Skeletal muscle cell (primary cell): ENCODE measurements around the gene FAM149A.

Experiments used
- DNase-seq: peaks from one replicate; pipeline ENCODE4 v3.0.0-alpha.2; 2010; ENCODE audit warnings: low read depth
- H3K4me3 ChIP-seq: 2 replicates; pipeline ENCODE4 v1.5.1; 2011; ENCODE audit warnings: low read depth, mild to moderate bottlenecking, control low read depth, low read length, moderate library complexity

FAM149A gene

DNA sequence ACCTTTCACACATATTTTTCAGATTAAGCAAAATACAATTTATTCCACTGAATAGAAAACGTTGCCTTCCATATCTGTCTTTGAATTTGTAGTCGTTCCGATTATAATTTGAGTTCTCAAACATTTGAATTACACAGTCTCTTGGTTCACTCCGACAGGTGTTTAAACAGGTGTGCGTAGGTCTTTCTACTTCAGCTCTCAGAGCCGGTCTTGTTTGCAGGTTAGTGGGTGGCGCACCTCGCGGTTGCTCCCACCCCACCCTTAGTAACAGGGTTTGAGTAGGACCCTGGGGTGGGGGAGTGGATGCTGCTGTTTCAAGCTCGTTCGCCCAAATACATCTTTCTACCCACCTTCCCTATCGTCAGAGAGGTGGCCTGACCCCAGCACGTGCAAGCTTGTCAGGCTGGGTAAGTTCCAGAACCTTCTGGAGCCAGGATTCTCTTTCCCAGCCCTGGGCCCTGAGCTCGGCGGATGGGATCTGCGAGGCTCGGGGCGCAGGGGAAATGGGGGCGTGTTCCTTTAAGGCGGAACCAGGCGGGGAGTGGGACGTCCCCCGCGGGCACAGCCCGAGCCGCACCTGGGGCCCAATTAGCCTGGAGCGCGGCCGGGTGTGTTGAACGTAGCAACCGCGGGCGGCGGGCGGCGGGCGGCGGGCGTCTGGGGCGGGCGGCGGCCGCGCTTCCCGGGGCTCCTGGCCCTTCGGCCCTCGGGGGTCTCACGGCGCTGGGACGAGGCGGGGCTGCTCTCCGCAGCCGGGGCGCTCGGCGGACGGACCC, at the start of gene FAM149A:
TSS of gene FAM149A (plus strand) at position 591 of the 776 bp plus-strand sequence.
- peak within 1 kb of the TSS; percentile 38 for H3K4me3 ChIP-seq
- DNase-seq = no peak

- no peak for DNase-seq
- no peak overlapping the region for H3K4me3 ChIP-seq
These were observed 46.1 kb upstream of the FAM149A start for GRCh38 chr4:186058253-186058979.

DNA sequence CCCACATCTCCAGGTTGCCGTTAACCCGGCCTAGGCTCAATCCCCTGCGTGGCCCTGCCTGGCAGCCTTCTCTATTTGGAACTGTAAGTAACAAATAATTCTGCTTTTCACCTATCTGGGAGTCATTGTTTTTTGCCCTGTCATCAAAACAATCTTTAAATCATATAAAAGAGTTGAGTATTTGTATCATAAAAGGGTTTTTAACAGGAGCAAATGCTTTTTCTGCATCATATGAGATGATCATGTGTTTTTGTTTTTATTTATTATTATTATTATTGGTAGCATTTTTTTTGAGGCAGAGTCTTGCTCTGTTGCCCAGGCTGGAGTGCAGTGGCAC, 45.6 kb upstream of the FAM149A start:
- DNase-seq = no peak
- no peak overlapping the region for H3K4me3 ChIP-seq

DNA sequence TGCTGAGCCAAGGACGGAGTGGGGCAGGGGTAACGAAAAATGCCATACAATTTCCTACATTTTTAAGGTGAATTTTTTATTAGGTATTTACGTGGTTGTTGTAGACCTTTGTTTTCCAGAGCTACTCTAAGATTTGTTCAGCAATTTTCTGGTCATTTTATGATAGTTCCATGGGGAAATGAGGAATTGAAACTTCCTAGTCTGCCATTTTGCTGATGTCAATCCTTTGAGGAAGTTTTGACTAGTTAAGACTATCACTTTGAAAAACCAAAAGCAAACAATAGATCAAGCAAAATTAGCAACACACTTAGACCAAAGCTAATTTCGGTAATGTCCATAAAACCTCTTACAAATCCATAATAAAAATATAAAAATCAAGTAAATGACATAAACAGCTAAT, 42.6 kb upstream of the FAM149A start:
- no peak overlapping the region for H3K4me3 ChIP-seq
- DNase-seq = no peak

- no peak overlapping the region for H3K4me3 ChIP-seq
- peak; percentile 5 for DNase-seq
These were observed 36.6 kb upstream of the FAM149A start for GRCh38 chr4:186067757-186068385.

DNA sequence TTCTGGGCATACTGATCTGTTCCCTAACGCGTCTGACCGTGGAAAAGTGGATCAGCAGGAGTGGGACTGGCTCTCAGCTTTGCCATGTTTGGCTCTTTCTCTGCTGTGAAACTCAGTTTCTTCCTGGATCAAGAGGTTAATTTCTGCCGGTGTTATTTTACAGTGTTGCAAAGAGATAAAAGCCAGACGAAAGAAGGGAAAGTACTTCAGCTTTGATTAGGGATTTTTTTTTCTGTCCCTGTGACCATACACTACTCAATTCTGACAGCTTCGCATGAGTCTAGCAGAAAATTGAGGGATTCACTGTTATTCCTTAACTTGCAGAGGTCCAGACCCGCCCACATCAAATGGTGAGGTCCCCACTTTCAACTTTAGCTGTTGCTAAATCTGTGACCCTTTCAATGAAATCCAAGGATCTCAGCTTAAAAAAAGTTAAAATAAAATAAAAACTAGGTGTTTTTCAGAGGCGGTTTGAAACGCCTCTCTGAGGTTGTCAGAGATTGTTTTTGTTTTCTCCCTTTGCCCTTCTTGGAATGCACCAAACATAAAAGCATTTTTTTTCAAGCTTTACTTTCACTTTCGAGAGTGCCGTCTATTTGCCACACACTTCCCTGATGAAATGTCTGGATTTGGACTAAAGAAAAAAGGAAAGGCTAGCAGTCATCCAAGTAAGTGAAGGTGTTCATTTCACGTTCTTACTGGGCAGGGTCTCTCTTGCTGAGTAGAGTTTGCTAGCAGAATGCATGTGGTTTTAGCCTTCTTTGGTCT, 35.7 kb upstream of the FAM149A start, which contains the start of gene TLR3:
TSS of gene TLR3 (plus strand) at position 576 of the 768 bp plus-strand sequence. CDS start 7,464 bp downstream, outside the sequence.
- peak within 1 kb of the TSS; percentile 45 for H3K4me3 ChIP-seq
- DNase-seq = peak; percentile 4

DNA sequence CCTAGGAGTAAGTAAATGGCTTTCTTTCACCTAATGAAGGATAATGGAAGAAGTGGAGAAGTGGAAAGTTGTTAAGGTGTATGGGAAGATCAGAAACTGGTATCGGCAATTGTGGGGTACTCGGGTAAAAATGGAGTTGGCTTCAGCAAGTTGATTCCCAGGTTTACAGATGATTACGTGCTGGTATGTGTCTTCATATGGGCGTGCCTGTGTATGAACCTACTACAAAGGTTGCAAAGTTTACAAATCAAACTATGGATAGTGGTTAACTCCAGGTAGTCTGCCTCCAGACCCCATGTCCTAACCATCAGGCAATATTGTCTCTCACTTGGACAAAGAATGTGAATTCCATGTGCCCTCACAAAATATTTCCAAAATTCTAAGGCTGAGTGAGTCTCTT, 34.8 kb upstream of the FAM149A start:
- no peak overlapping the region for H3K4me3 ChIP-seq
- no peak for DNase-seq

- H3K4me3 ChIP-seq = no peak overlapping the region
- DNase-seq = no peak
These were observed 32.0 kb upstream of the FAM149A start for GRCh38 chr4:186072516-186072915.

- DNase-seq = no peak
- no peak overlapping the region for H3K4me3 ChIP-seq
These were observed 30.3 kb upstream of the FAM149A start for GRCh38 chr4:186074189-186074588.

DNA sequence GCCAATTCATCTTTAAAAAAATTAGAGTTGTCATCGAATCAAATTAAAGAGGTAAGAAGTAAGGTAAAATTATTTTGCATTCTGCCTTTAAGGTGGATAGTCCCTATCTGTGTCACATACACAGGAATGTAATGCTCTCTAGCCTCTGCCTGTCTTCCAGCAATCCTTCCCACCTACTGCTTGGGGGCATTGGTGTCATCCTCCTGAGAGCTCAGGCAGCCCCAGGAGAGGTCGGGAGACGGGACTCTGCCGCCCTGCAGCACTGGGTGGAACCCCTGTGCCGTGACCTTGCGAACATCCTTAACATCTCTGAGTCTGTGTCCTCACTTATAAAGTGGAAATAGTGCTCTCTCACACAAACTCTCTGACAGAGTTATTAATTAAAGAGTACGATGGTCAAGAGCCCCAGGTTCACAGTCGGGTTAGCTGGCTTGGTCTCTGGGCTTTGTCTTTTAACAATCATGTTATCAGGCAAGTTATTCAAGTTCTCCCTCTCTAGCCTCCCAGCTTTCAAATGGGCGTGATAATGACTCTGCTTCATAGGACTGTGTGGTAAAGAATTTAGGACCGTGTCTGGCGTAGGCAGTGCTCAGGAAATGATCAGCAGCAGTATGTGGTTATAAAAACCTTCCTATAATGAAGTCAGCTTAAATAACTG, 25.4 kb upstream of the FAM149A start:
- DNase-seq = no peak
- no peak overlapping the region for H3K4me3 ChIP-seq

- H3K4me3 ChIP-seq = no peak overlapping the region
- no peak for DNase-seq
These were observed 24.8 kb upstream of the FAM149A start for GRCh38 chr4:186079694-186080093.

DNA sequence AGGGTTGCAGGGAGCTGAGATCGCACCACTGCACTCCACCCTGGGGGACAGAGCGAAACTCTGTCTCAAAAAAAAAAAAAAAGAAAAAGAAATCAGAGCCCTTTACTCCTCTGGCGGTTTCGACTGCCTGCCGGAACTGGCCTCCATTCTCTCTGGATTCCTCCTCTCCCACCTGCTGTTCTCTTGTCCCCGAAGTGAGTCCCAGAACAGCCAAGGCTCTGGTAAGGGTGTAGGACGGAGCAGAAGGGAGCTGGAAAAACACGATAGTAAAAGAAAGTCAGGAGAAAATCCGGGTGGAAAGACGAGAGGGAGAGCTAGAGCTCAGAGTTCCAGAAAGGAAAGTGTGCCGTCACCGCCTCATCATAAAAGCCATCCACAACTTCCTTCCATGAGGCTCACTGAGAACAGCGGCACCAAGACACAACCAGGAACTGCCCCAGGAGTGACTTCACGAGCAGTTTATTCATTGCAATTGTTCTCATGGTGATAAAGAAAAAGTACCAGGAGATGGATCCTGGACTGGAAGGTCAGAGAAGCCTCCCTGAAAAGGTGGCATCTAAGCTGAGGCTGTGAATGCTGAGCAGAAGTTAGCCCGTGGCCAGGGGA, 23.2 kb upstream of the FAM149A start:
- peak overlapping the region; percentile 5 for H3K4me3 ChIP-seq

DNA sequence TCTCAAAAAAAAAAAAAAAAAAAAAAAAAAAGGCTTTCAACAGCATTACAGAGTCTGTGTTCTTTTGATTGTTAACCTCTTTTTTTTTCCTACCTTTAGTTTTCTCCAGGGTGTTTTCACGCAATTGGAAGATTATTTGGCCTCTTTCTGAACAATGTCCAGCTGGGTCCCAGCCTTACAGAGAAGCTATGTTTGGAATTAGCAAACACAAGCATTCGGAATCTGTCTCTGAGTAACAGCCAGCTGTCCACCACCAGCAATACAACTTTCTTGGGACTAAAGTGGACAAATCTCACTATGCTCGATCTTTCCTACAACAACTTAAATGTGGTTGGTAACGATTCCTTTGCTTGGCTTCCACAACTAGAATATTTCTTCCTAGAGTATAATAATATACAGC, 22.3 kb upstream of the FAM149A start:
- no peak overlapping the region for H3K4me3 ChIP-seq
- no peak for DNase-seq

More for the DNA sequence above, 23.2 kb upstream of the FAM149A start:
- no peak for DNase-seq

DNA sequence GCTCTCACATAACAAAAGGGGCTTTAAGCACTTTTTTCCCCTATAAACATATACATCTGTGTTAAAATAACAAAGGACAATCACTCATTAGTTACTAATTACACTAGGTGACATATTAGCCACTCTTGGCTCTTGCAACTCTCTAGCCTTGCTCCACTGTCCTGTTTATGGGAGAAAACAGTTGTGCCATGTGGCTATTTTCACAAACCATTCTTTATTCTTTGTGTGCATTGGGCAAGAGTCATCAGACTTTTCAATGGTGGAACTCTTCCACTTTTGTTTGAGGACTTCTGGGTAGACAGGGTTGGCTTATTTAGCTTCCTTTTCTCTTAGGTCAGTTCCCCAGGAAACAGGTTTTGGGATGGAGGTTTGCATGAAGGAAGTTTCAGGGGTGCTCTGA, 16.0 kb upstream of the FAM149A start:
- DNase-seq = no peak
- H3K4me3 ChIP-seq = no peak overlapping the region

GRCh38 chr4:186092296-186092695, 12.2 kb upstream of the FAM149A start:
- no peak overlapping the region for H3K4me3 ChIP-seq
- DNase-seq = no peak

- no peak for DNase-seq
- H3K4me3 ChIP-seq = no peak overlapping the region
These were observed 9.1 kb upstream of the FAM149A start for GRCh38 chr4:186095406-186095805.

DNA sequence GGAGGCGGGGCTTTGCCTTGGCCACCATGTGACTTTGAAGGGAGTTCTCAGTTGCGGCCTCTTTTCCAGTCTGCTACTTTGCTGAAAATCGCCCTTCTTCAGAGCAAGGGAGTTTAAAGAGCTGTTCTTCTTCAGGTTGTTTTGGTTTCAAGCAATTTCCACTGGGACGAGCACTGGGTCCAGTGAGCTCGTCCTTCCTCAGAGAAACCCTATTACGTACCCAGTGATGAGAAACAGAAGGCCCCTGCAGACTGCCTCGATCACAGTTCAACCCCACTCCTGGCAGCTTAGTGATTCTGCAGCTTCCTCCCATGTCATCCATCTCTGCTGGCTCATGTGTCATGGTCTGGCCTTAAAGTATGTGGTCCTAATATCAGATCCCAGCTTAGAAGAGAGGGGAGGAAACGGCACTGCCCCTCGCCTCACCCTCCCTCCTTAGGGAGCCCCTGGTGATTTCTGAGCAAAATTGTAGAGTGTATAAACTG, 7.8 kb upstream of the FAM149A start:
- no peak for DNase-seq
- no peak overlapping the region for H3K4me3 ChIP-seq

- no peak overlapping the region for H3K4me3 ChIP-seq
- DNase-seq = no peak
These were observed 7.1 kb upstream of the FAM149A start for GRCh38 chr4:186097386-186097785.

DNA sequence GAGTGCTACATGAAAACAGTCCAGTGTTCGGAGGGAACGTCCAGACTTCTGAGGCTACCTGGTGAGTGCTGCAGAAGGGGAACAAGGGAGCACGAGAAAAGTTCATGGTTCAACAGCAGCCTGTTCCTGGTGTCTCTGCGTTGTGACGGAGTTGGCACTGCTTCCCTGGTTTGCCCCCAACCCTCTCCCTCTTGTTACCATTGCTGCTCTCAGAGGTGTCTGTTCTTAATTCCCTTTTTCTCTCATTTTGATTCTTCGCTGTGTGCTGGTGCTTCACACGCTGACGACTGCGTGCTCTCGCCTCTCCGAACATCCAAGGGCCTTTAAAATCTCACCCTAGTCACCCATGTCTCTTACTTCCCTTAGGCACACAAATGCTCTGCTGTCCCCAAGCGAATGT, 1.6 kb upstream of the FAM149A start:
- H3K4me3 ChIP-seq = no peak overlapping the region
- no peak for DNase-seq
